ENCODE results near the gene TMC5. TPM values are rescaled to one million over a fixed set of nuclear protein-coding genes. Genes with fewer than 3 reads are reported as not detected.

TMC5 gene
- total RNA-seq, 1 experiment from 2014 or later = 1.2 TPM

GRCh38 chr16:19488213-19488640 lies 70.5 kb downstream of the TMC5 start:
- Histone ChIP-seq H3K9ac (ENCODE audit: extremely low read depth, insufficient read length, low read length) (no peak overlapping the region), H4K5ac (ENCODE audit: insufficient read length, low read depth, low read length) (no peak overlapping the region), H3T11ph (ENCODE audit: low read length) (no peak overlapping the region), H3K56ac (ENCODE audit: insufficient read length, low read depth, low read length) (no peak overlapping the region), H2BK5ac (ENCODE audit: insufficient read length, low read length) (no peak overlapping the region), H2BK12ac (ENCODE audit: insufficient read length, low read depth, low read length) (no peak overlapping the region), H4K8ac (replicated peaks; ENCODE audit: insufficient read length, low read depth, low read length) (no peak overlapping the region), H3K4ac (ENCODE audit: low read depth, low read length) (no peak overlapping the region), H3K23me2 (ENCODE audit: insufficient read length, low read depth, low read length, poor library complexity, severe bottlenecking) (no peaks in the 10 kb centered on the region), H2BK20ac (ENCODE audit: low read depth, low read length, poor library complexity, severe bottlenecking) (no peak overlapping the region), H3K18ac (ENCODE audit: insufficient read length, low read depth, low read length) (no peak overlapping the region), H2BK120ac (ENCODE audit: low read depth, low read length, poor library complexity, severe bottlenecking) (no peak overlapping the region), H3K79me2 (ENCODE audit: insufficient read depth, low read length) (no peaks in the 10 kb centered on the region), H3K27ac (ENCODE audit: insufficient read length, low read depth, low read length) (no peak overlapping the region), H3K27me3 (ENCODE audit: insufficient read depth, low read length) (no peaks in the 10 kb centered on the region), H3K79me1 (ENCODE audit: insufficient read depth, low read depth, low read length, poor library complexity, severe bottlenecking) (no peaks in the 10 kb centered on the region), H3K14ac (ENCODE audit: insufficient read depth, low read length) (no peak overlapping the region), H4K91ac (ENCODE audit: insufficient read length, low read depth, low read length) (no peak overlapping the region), H2AFZ (ENCODE audit: low read length) (no peak overlapping the region), H2AK5ac (ENCODE audit: insufficient read length, low read length) (no peak overlapping the region), H3K4me1 (ENCODE audit: insufficient read depth, low read length) (peaks cover 10% of the 10 kb centered on the region; the same call in 1 of the 2 replicates), H4K20me1 (ENCODE audit: control insufficient read depth, insufficient read depth, insufficient read length) (no peaks in the 10 kb centered on the region), H2BK15ac (ENCODE audit: low read depth, low read length) (no peak overlapping the region), H3K4me2 (ENCODE audit: insufficient read depth, insufficient read length, low read length) (no peak overlapping the region), H3K9me3 (ENCODE audit: control insufficient read depth, low read depth, low read length) (no peaks in the 10 kb centered on the region), H3K23ac (ENCODE audit: insufficient read length, low read depth, low read length) (no peak overlapping the region)
- TF ChIP-seq, protein P1, sequence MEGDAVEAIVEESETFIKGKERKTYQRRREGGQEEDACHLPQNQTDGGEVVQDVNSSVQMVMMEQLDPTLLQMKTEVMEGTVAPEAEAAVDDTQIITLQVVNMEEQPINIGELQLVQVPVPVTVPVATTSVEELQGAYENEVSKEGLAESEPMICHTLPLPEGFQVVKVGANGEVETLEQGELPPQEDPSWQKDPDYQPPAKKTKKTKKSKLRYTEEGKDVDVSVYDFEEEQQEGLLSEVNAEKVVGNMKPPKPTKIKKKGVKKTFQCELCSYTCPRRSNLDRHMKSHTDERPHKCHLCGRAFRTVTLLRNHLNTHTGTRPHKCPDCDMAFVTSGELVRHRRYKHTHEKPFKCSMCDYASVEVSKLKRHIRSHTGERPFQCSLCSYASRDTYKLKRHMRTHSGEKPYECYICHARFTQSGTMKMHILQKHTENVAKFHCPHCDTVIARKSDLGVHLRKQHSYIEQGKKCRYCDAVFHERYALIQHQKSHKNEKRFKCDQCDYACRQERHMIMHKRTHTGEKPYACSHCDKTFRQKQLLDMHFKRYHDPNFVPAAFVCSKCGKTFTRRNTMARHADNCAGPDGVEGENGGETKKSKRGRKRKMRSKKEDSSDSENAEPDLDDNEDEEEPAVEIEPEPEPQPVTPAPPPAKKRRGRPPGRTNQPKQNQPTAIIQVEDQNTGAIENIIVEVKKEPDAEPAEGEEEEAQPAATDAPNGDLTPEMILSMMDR (conservative IDR thresholded peaks at IDR 0.05) = no peak
- Mint-ChIP-seq H3K27me3 (ENCODE audit: low read depth) (peaks cover 3% of the 10 kb centered on the region), H3K4me3 (peak overlapping the region in 1 of 2 experiments; percentile 33; a peak in 2 of 5 replicates), H3K4me1 (peaks cover 21 to 33% of the 10 kb centered on the region in 2 experiments), H3K27ac (peak overlapping the region; percentile 59 to 82 (median 75)), H3K9me3 (peaks cover 4 to 11% of the 10 kb centered on the region in 2 experiments; a peak in 3 of 5 replicates), H3K36me3 (ENCODE audit: insufficient read depth in 1 of 3, low read depth in 3 of 3) (peaks cover 0 to 18% (median 9%) of the 10 kb centered on the region in 3 experiments)
- peak; percentile 74 for DNase-seq
- WGBS (ENCODE audit: extremely low coverage, insufficient read length, low lambda C conversion rate) = no CpG with 5 or more reads among the region's 4 CpGs
